ENCODE data around the gene ATF4.

DNA sequence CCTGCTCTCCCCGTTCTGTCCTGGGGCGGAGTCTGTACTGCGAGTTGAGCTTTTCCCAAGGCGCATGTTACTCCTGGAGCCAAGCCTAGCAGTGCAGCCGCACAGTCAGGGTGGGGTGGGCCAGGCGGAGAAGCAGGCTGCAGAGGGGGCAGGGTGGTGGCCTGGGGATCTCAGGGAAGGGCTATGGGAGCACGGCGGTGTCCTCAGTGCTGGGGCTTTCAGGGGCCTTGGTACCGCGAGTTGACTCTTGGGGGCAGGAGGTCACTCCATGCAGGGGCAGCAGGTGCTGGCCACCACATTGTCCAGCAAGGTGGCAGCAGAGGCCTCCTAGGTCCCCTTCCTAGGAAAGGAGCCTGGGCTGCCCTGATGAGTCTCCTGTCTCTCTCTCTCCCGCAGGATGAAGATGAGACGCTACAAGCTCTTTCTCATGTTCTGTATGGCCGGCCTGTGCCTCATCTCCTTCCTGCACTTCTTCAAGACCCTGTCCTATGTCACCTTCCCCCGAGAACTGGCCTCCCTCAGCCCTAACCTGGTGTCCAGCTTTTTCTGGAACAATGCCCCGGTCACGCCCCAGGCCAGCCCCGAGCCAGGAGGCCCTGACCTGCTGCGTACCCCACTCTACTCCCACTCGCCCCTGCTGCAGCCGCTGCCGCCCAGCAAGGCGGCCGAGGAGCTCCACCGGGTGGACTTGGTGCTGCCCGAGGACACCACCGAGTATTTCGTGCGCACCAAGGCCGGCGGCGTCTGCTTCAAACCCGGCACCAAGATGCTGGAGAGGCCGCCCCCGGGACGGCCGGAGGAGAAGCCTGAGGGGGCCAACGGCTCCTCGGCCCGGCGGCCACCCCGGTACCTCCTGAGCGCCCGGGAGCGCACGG lies 33.2 kb upstream of the ATF4 start:
- no peak for TF ChIP-seq CTCF (IDR thresholded peaks at IDR 0.05; ENCODE audit: low read depth, low read length, poor library complexity, severe bottlenecking)
- TF ChIP-seq EZH2phosphoT487 (IDR thresholded peaks at IDR 0.05; ENCODE audit: borderline replicate concordance, low read length), result no peak

Data from DOHH2 (cell line).